K562 (cell line): ENCODE data around the gene CABP7. TPM values are rescaled to one million over a fixed set of nuclear protein-coding genes. Genes with fewer than 3 reads are reported as not detected.

Experiments
- ATAC-seq: fragments of 200-7000 bp; cut with Tn5 transposase; 3 replicates; pipeline ENCODE4 v1.9.1; 2020; ENCODE audit warnings: moderate library complexity
- BruUV-seq: library from RNA; stranded (reverse); fragments of 400-500 nt; replicated peaks from 2 replicates; lab custom pipeline; 2021; lab: Mats Ljungman, UMichigan
- CTCF ChIA-PET: fragments of 300-600 bp; formaldehyde crosslinking; extraction: SDS; loops from one replicate; lab custom pipeline; 2021; ENCODE audit warnings: low intra/inter-chr PET ratio; lab: Yijun Ruan, JAX
- POLR2A ChIA-PET: fragments of 300-600, 350-650 bp; sonication (Branson Sonifier 250); formaldehyde crosslinking; extraction: SDS; loops from one replicate; lab custom pipeline; 2021; ENCODE audit warnings: antibody characterized with exemption, inconsistent platforms; lab: Yijun Ruan, JAX
- DNase-seq, 4 experiments: peaks; one replicate each; pipeline versions ENCODE4 v3.0.0 to v3.0.0-alpha.2; 2011 to 2018; ENCODE audit warnings: low spot score in 3 of 4, mixed read lengths in 3 of 4; ENCODE audit errors: extremely low read depth in 1 of 4
- FAIRE-seq: peaks from 2 replicates; lab custom pipeline; 2011; peaks lifted over from hg19 to GRCh38; lab: Jason Lieb, UNC
- H2AFZ ChIP-seq: 2 replicates; pipeline ENCODE4 v1.6.0; 2011; ENCODE audit warnings: low read depth, low read length, control low read depth, inconsistent platforms
- H3K27ac ChIP-seq: fragments of 200-600 bp; 3 replicates; pipeline ENCODE4 v1.8.0; 2011; ENCODE audit warnings: low read depth, mild to moderate bottlenecking, control low read depth, inconsistent platforms, low read length, moderate library complexity, mixed read lengths; ENCODE audit errors: extremely low read depth
- H3K27me3 ChIP-seq, 2 experiments: fragments of 300-600 bp in 1 of 2; 2 replicates in 1 of 2; 3 replicates in 1 of 2; pipeline versions ENCODE4 v1.6.0 to v1.8.0; 2011; ENCODE audit warnings: inconsistent platforms in 2 of 2, low read length in 2 of 2, mild to moderate bottlenecking in 1 of 2, mixed read lengths in 1 of 2, moderate library complexity in 1 of 2; ENCODE audit not compliant: control insufficient read depth in 2 of 2, insufficient read depth in 2 of 2
- H3K36me3 ChIP-seq: fragments of 300-600 bp; 3 replicates; pipeline ENCODE4 v1.8.0; 2011; ENCODE audit warnings: mild to moderate bottlenecking, low read length, inconsistent platforms; ENCODE audit not compliant: control insufficient read depth, insufficient read depth
- H3K4me1 ChIP-seq, 2 experiments: fragments of 200-600 bp in 1 of 2; replicated peaks in 1 of 2; 2 replicates in 1 of 2; 3 replicates in 1 of 2; pipeline versions ENCODE4 v1.5.1 to v1.8.0; 2011; ENCODE audit warnings: inconsistent platforms in 2 of 2, low read length in 2 of 2, mild to moderate bottlenecking in 1 of 2, mixed read lengths in 1 of 2, moderate library complexity in 1 of 2; ENCODE audit not compliant: control insufficient read depth in 2 of 2, insufficient read depth in 2 of 2
- H3K4me2 ChIP-seq: 2 replicates; pipeline ENCODE4 v1.6.1; 2011; ENCODE audit warnings: low read length, control low read depth, inconsistent platforms, mixed read lengths; ENCODE audit not compliant: insufficient read depth
- H3K4me3 ChIP-seq: fragments of 200-600 bp; sonication (generic), shearing (Covaris generic); 2 replicates; pipeline ENCODE4 v1.5.1; 2016; ENCODE audit warnings: control low read depth, inconsistent platforms
- H3K79me2 ChIP-seq: fragments of 200-600 bp; 3 replicates; pipeline ENCODE4 v1.8.0; 2011; ENCODE audit warnings: low read length, inconsistent platforms; ENCODE audit not compliant: control insufficient read depth, insufficient read depth
- H3K9ac ChIP-seq, 2 experiments: 2 replicates each; pipeline versions ENCODE4 v1.6.0 to v1.6.1; 2011; ENCODE audit warnings: low read depth in 2 of 2, low read length in 2 of 2, control low read depth in 1 of 2, inconsistent platforms in 1 of 2, mild to moderate bottlenecking in 1 of 2, mixed read lengths in 1 of 2; ENCODE audit not compliant: insufficient read depth in 1 of 2
- H3K9me1 ChIP-seq: one replicate; pipeline ENCODE4 v1.6.0; 2011; ENCODE audit warnings: inconsistent platforms, mild to moderate bottlenecking, low read length, moderate library complexity; ENCODE audit not compliant: control insufficient read depth, insufficient read depth
- H3K9me3 ChIP-seq: replicated peaks from 2 replicates; pipeline ENCODE4 v1.5.1; 2011; ENCODE audit warnings: low read depth, low read length, inconsistent platforms; ENCODE audit not compliant: control insufficient read depth, insufficient read depth
- H4K20me1 ChIP-seq: replicated peaks from 2 replicates; pipeline ENCODE4 v1.6.1; 2011; ENCODE audit warnings: low read length, inconsistent platforms, mixed read lengths; ENCODE audit not compliant: control insufficient read depth, insufficient read depth
- AFF4 ChIP-seq: sonication (generic); formaldehyde crosslinking; IDR thresholded peaks from 2 replicates; pipeline ENCODE4 v1.8.0; 2023; ENCODE audit warnings: mild to moderate bottlenecking, missing genetic modification reagents
- CCNT2 ChIP-seq: IDR thresholded peaks from 2 replicates; pipeline ENCODE4 v1.6.1; 2011; ENCODE audit warnings: borderline replicate concordance, low read depth, mild to moderate bottlenecking, moderate library complexity, mixed read lengths, low read length; ENCODE audit not compliant: insufficient read length; ENCODE audit errors: extremely low read depth
- ETS2 ChIP-seq: IDR thresholded peaks from 2 replicates; pipeline ENCODE4 v1.6.1; 2016; ENCODE audit warnings: borderline replicate concordance, missing genetic modification characterization, mild to moderate bottlenecking, moderate library complexity, missing compliant biosample characterization; ENCODE audit not compliant: poor library complexity, severe bottlenecking
- MIER1 ChIP-seq: fragments of 450-650 bp; IDR thresholded peaks from 2 replicates; pipeline ENCODE4 v1.6.1; 2016; ENCODE audit warnings: antibody characterized with exemption, mild to moderate bottlenecking, low read depth
- RCOR1 ChIP-seq, 2 experiments: IDR thresholded peaks; 2 replicates each; pipeline ENCODE4 v1.6.1; 2012; ENCODE audit warnings: low read depth in 2 of 2, low read length in 2 of 2, borderline replicate concordance in 1 of 2, improper control_type of control experiment in 1 of 2
- RUNX1 ChIP-seq: sonication (generic); IDR thresholded peaks from 2 replicates; pipeline ENCODE4 v1.6.1; 2016; ENCODE audit warnings: antibody characterized with exemption, low read depth
- ZNF395 ChIP-seq: fragments of 200-800 bp; sonication (Bioruptor generic); IDR thresholded peaks from 2 replicates; pipeline ENCODE4 v1.6.1; 2017; ENCODE audit warnings: missing genetic modification characterization, missing compliant biosample characterization
- ZNF507 ChIP-seq: conservative IDR thresholded peaks from 2 replicates; pipeline ENCODE4 v1.6.1; 2017; ENCODE audit warnings: missing genetic modification characterization, missing compliant biosample characterization
- ZNF511 ChIP-seq: sonication (generic); formaldehyde crosslinking; IDR thresholded peaks from 2 replicates; pipeline ENCODE4 v1.8.0; 2022; ENCODE audit warnings: mild to moderate bottlenecking, missing genetic modification reagents
- ZNF766 ChIP-seq: fragments of 200-800 bp; sonication (Bioruptor generic); conservative IDR thresholded peaks from 2 replicates; pipeline ENCODE4 v1.6.1; 2016; ENCODE audit warnings: missing genetic modification characterization, missing compliant biosample characterization
- WGBS: fragments of 100-300 bp; shearing (Covaris generic); methylation state at CpG from one replicate; pipeline ENCODE4 v1.1.6; 2016; ENCODE audit warnings: low coverage, mixed read lengths; ENCODE audit not compliant: insufficient coverage; ENCODE audit errors: missing lambda C conversion rate; 5-methylcytosine and 5-hydroxymethylcytosine counted together
- in situ Hi-C: fragments of 300-500 bp; cut with MboI; formaldehyde crosslinking; loops from 4 replicates; pipeline ENCODE4 v1.15.0; 2018; ENCODE audit warnings: inconsistent platforms, mixed read lengths
- intact Hi-C: fragments of 100-400 bp; cut with micrococcal nuclease; formaldehyde crosslinking; loops from 2 replicates; pipeline ENCODE4 v1.14.2; 2022
- polyA plus RNA-seq, 8 experiments: library from polyadenylated mRNA; depleted of rRNA in 4 of 8; stranded (reverse) in 5 of 8; unstranded in 3 of 8; fragments of >200 nt; fragmentation: Nextera tagmentation in 2 of 8; fragmentation: Illumina TruSeq in 1 of 8; extraction: Ambion mirVana in 2 of 8; extraction: Trizol in 1 of 8; gene quantifications; 2 replicates each; pipeline versions ENCODE4 v1.2.1 to v1.2.3, GENCODE V29; 2011 to 2014; ENCODE audit warnings: inconsistent platforms in 1 of 8, missing spikeins in 1 of 8
- total RNA-seq, 7 experiments: library from RNA; depleted of rRNA in 6 of 7; stranded (reverse); fragments of >200 nt in 6 of 7; fragmentation: Illumina TruSeq in 2 of 7; extraction: Trizol in 2 of 7; gene quantifications; 2 replicates each; pipeline versions ENCODE4 v1.2.1 to v1.2.3, GENCODE V29; 2011 to 2021; ENCODE audit warnings: low replicate concordance in 1 of 7

CABP7 gene
- total and polyA plus RNA-seq, 9 of the 15 experiments (the other 6 are each of a cell fraction or from before 2014, with no cell fraction given): not detected

GRCh38 chr22:29716814-29717545, 2.8 kb upstream of the CABP7 start:
- Histone ChIP-seq H3K4me3 (no peak overlapping the region), H3K9me1 (peaks cover 5% of the 10 kb centered on the region), H3K4me1 (peaks cover 0 to 19% of the 10 kb centered on the region in 2 experiments; a peak in 2 of 5 replicates), H3K36me3 (no peaks in the 10 kb centered on the region), H2AFZ (no peak overlapping the region), H3K79me2 (no peaks in the 10 kb centered on the region), H3K9me3 (no peaks in the 10 kb centered on the region), H3K9ac (no peak overlapping the region), H3K27ac (no peak overlapping the region), H3K27me3 (peaks cover 0 to 55% of the 10 kb centered on the region in 2 experiments; a peak in 2 of 5 replicates), H3K4me2 (no peak overlapping the region), H4K20me1 (peaks cover 16% of the 10 kb centered on the region; the same call in 1 of the 2 replicates)
- ATAC-seq (peak; percentile 91), DNase-seq (peak; percentile 57 to 70 (median 65)), FAIRE-seq (peak; percentile 70)
- 4% methylated on average over 8 of the region's 16 CpGs for WGBS
- in situ Hi-C loops: no loop called here
- POLR2A ChIA-PET: interaction anchor here (0.7 kb wide), 1 partner anchor 122 kb away, joined by 5 read pairs; no protein-coding TSS in a partner anchor
- intact Hi-C loops: no loop called here
- BruUV-seq: no TSS peak
- CTCF ChIA-PET: interaction anchor here (1.0 kb wide), 1 partner anchor 16 kb away, joined by 3 read pairs; no protein-coding TSS in a partner anchor
- TF ChIP-seq RUNX1: no peak
- peak; percentile 91 for TF ChIP-seq ZNF511 (CRISPR knock-in tag)
- TF ChIP-seq ZNF766 (CRISPR knock-in tag): peak; percentile 75; the same call in 1 of the 2 replicates
- TF ChIP-seq RCOR1 (IDR thresholded peaks at IDR 0.05; ENCODE audit: borderline replicate concordance in 1 of 2, low read depth in 2 of 2, low read length in 2 of 2): peak in 1 of 2 experiments; percentile 45; a peak in 2 of 4 replicates
- TF ChIP-seq ETS2 (tag): no peak
- TF ChIP-seq CCNT2: no peak
- no peak for TF ChIP-seq ZNF507 (tag)
- peak; percentile 31; the same call in 1 of the 2 replicates for TF ChIP-seq AFF4 (CRISPR knock-in tag)
- TF ChIP-seq ZNF395 (CRISPR knock-in tag): peak; percentile 45; the same call in 1 of the 2 replicates
- TF ChIP-seq MIER1: peak; percentile 97
